NCI-H2171 treated with DMSO at 0.1 percent for 48 hours (cell line): ENCODE measurements around the gene ADAMTS12.
A peak's percentile ranks its signal among the peaks of the same experiment; 100 is the strongest.
"Not testable (repeated sequence)": the region's sequence is repeated elsewhere in the genome, so short reads cannot be mapped to it uniquely, and the experiment has no call there.

ENCODE experiments used
- DNase-seq: peaks from one replicate; lab custom pipeline; 2025; lab: John Stamatoyannopoulos, UW

ADAMTS12 gene

GRCh38 chr5:33582417-33582816 is 309.4 kb downstream of the ADAMTS12 start:
- DNase-seq: no peak

GRCh38 chr5:33579789-33580188 is 312.0 kb downstream of the ADAMTS12 start:
- DNase-seq: no peak

GRCh38 chr5:33579152-33579551 is 312.6 kb downstream of the ADAMTS12 start:
- DNase-seq: no peak

DNA sequence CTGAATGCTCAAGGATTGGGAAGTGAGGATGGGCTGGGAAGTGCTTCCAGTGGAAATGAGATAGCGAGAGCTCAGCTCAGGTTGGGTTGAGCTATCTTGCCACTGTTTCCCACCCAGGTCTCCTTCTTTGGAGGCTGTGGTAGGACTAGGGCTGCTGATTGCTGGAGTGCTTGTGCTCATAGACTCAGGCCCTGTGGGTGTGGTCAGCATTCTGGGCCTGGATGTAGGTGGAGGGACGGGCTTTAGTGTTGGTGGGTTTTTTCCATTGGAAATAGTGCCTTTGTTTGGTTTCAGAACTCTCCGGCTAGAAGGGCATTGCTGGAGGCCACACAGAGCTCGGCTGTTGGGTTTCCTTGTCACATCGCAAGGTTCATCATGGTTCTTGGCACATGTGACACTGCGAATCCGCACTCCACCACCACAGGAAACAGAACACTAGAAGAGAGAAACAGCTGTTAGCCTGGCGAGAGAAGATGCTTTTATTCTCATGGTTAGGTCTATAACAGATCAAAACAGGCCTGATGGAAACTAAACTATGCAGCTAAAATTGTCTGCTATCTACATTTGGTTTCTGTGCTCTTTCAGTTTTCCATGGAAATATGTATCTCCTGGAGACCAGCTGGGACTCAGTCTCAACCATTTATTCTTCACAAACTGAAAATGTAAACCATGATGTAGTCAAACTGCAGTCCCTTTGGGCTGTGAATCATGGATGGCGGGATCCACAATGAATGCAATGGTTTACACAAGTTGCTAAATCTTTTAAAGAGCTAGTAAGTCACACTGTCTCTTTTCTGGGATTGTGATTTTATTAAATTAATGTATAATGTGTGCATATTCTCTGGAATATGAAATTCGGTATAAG is 314.8 kb downstream of the ADAMTS12 start:
- no peak for DNase-seq

GRCh38 chr5:33565324-33565723 is 326.5 kb downstream of the ADAMTS12 start:
- no peak for DNase-seq

- no peak for DNase-seq
These were observed 327.5 kb downstream of the ADAMTS12 start for GRCh38 chr5:33563983-33564908.

- DNase-seq: no peak
These were observed 328.3 kb downstream of the ADAMTS12 start for GRCh38 chr5:33563530-33563929.

- DNase-seq: no peak
These were observed 333.3 kb downstream of the ADAMTS12 start for GRCh38 chr5:33558489-33558888.

DNA sequence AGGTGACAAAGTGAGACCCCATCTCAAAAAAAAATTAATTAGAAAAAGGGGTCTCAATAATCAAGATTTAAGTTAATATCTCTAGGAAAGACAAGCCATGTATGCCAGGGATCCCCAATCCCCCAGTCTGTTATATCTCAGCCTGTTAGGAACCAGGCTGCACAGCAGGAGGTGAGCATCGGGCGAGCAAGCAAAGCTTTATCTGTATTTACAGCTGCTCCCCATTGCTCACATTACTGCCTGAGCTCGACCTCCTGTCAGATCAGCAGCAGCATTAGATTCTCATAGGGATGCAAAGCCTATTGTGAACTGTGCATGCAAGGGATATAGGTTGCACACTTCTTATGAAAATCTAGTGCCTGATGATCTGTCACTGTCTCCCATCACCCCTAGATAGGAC is 334.2 kb downstream of the ADAMTS12 start:
- no peak for DNase-seq

GRCh38 chr5:33556330-33557328 is 335.2 kb downstream of the ADAMTS12 start:
- DNase-seq: no peak

- DNase-seq: no peak
These were observed 341.7 kb downstream of the ADAMTS12 start for GRCh38 chr5:33549982-33550567.

GRCh38 chr5:33539790-33540189 is 352.0 kb downstream of the ADAMTS12 start:
- DNase-seq: not testable (repeated sequence)

DNA sequence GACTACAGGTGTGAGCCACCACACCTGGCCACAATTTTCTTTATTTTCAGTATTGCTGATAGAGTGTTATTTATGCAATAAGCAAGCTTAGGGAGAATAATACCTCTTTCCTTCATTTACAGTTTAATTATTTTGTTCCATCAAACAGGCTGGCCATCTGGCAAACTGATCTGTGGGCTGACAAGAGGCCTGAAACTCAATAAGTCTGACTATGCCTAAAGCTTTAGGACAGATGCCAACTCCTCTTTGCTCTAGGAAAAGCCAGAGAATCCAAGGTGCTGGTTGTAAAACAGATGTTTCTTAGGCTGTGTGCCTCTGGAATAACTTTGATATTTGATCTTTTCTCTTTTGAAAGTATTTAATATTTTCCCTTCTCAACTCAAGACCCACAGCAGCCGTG is 352.6 kb downstream of the ADAMTS12 start:
- DNase-seq: peak; percentile 72

GRCh38 chr5:33538201-33538600 is 353.6 kb downstream of the ADAMTS12 start:
- no peak for DNase-seq

DNA sequence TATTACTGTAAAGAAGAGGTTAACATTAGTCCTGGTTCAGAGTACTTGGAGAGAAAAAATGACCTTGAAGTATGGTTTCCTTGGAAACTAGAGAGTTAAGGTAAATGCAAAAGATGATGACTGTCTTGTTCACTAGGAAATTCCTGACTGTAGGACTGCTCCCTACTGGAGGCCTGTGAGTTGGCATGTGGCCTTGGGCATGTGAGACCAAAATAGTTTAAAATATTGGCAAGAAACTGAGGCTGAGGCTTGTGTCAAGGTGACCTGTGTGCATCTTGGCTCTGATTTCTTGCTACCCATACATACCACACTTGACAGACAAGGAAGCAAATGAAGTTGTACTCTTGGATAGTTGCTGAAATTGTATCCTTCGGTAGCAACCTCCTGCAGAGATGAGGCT is 354.6 kb downstream of the ADAMTS12 start:
- no peak for DNase-seq

DNA sequence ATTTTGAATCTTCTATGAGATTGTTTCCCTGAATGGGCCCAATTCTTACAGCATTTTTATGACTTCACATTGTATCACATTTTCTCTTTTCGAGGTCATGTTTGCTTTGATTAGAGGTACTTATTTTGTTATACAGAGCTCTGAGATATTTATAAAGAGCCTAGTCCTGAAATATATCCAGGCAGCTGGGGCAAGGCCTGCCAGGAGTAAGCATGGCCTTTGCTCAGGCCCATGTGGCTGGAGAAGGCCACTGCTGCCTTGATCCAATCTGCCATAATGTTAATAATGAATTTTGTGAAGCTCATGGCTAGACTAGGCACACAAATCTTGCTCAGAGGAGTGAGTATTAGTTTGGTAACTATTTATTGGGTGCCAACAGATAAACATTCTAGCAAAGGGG is 355.0 kb downstream of the ADAMTS12 start:
- DNase-seq: no peak

DNA sequence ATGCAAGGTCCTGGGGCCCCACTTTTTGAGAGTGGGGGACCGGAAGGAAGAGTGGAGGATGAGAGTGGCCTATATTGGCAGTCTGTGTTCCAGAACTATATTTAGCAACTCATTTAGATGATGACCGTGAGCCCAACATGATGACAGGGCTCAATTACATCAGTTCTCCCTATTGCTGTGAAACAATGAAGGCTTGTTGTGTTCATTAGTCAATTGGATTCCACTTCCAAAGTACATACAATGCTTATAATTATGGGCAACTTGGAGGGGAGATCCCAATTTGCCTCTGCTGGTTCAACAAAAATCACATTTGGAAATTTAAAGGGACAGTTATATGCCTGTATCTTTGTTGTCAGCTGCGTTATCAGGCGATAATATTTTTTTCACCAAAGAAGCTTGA is 360.0 kb downstream of the ADAMTS12 start:
- DNase-seq: no peak

- no peak for DNase-seq
These were observed 360.8 kb downstream of the ADAMTS12 start for GRCh38 chr5:33531037-33531298.

- no peak for DNase-seq
These were observed 361.4 kb downstream of the ADAMTS12 start for GRCh38 chr5:33530183-33531036.

DNA sequence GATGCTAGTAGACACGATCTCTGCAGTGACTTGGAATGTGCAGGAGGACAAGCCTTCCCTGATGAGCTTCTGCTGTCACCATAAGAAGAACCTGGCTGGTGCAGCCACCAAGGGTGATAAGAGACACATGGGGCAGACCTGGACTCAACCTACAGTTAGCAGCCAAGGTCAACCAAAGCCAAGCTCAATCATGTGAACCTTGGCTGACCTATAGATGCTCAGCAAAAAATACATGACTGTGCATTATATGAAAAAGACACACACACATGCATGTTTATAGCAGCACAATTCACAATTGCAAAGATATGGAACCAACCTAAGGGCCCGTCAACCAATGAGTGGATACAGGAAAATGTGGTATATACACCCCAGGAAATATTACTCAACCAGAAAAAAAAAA is 364.1 kb downstream of the ADAMTS12 start:
- DNase-seq: no peak

- peak; percentile 57 for DNase-seq
These were observed 365.0 kb downstream of the ADAMTS12 start for GRCh38 chr5:33526755-33527154.
